H1 (cell line): ENCODE results near the gene CCL4. TPM values are rescaled to one million over a fixed set of nuclear protein-coding genes. Genes with fewer than 3 reads are reported as not detected.

Experiments used
- CTCF ChIA-PET: fragments of 300-600 bp; sonication (Branson Sonifier 250); formaldehyde crosslinking; loops from one replicate; lab custom pipeline; 2021; ENCODE audit not compliant: partially characterized antibody; lab: Charles Lee
- POLR2A ChIA-PET: fragments of 300-600 bp; sonication (Branson Sonifier 250); formaldehyde crosslinking; loops from one replicate; lab custom pipeline; 2021; ENCODE audit warnings: inconsistent platforms; ENCODE audit not compliant: partially characterized antibody; lab: Charles Lee
- DNase-seq, 2 experiments: peaks; one replicate each; pipeline versions ENCODE4 v3.0.0 to v3.0.0-alpha.2; 2010 to 2022; ENCODE audit warnings: low spot score in 2 of 2, low read depth in 1 of 2, mixed read lengths in 1 of 2
- FAIRE-seq: peaks from 2 replicates; lab custom pipeline; 2011; peaks lifted over from hg19 to GRCh38; lab: Jason Lieb, UNC
- H2AFZ ChIP-seq: 2 replicates; pipeline ENCODE4 v1.8.1; 2012; ENCODE audit warnings: low read length, inconsistent platforms
- H2AK5ac ChIP-seq: 2 replicates; pipeline ENCODE4 v1.6.1; 2013; ENCODE audit warnings: low read depth, low read length
- H2BK120ac ChIP-seq: replicated peaks from 2 replicates; pipeline ENCODE3; 2013; ENCODE audit warnings: low read depth, low read length, inconsistent platforms
- H2BK12ac ChIP-seq: 2 replicates; pipeline ENCODE4 v1.6.1; 2013; ENCODE audit warnings: low read depth, low read length
- H2BK15ac ChIP-seq: 2 replicates; pipeline ENCODE4 v1.6.1; 2013; ENCODE audit warnings: low read length
- H2BK20ac ChIP-seq: 2 replicates; pipeline ENCODE4 v1.6.1; 2013; ENCODE audit warnings: low read length
- H2BK5ac ChIP-seq: 2 replicates; pipeline ENCODE4 v1.6.1; 2013; ENCODE audit warnings: low read depth, low read length
- H3K14ac ChIP-seq: 2 replicates; pipeline ENCODE4 v1.6.1; 2013; ENCODE audit warnings: inconsistent platforms; ENCODE audit not compliant: insufficient read length
- H3K18ac ChIP-seq: 2 replicates; pipeline ENCODE4 v1.6.1; 2013; ENCODE audit warnings: low read length; ENCODE audit errors: extremely low read depth
- H3K23ac ChIP-seq: 2 replicates; pipeline ENCODE4 v1.6.1; 2013; ENCODE audit warnings: inconsistent platforms; ENCODE audit not compliant: insufficient read length
- H3K23me2 ChIP-seq: 2 replicates; pipeline ENCODE4 v1.6.1; 2013; ENCODE audit warnings: low read depth, low read length
- H3K27ac ChIP-seq: 2 replicates; pipeline ENCODE4 v1.6.1; 2011; ENCODE audit warnings: low read depth, low read length, inconsistent platforms
- H3K27me3 ChIP-seq, 4 experiments: replicated peaks in 1 of 4; 1 replicate in 1 of 4; 2 replicates in 3 of 4; pipeline versions ENCODE4 v1.6.1 to v1.8.1; 2011 to 2013; ENCODE audit warnings: low read length in 3 of 4, mild to moderate bottlenecking in 3 of 4, inconsistent platforms in 2 of 4, mixed read lengths in 2 of 4, moderate library complexity in 1 of 4; ENCODE audit not compliant: control insufficient read depth in 3 of 4, insufficient read depth in 3 of 4; ENCODE audit errors: extremely low read depth in 1 of 4
- H3K36me3 ChIP-seq, 4 experiments: 2 replicates each; pipeline versions ENCODE4 v1.6.1 to v1.8.1; 2011 to 2013; ENCODE audit warnings: mild to moderate bottlenecking in 4 of 4, low read length in 3 of 4, moderate library complexity in 2 of 4, control low read depth in 1 of 4, inconsistent platforms in 1 of 4; ENCODE audit not compliant: insufficient read depth in 4 of 4, control insufficient read depth in 2 of 4
- H3K4ac ChIP-seq: replicated peaks from 2 replicates; pipeline ENCODE3; 2013; ENCODE audit warnings: low read length, low read depth, mixed read lengths, inconsistent platforms; ENCODE audit not compliant: insufficient read length
- H3K4me1 ChIP-seq, 4 experiments: replicated peaks in 1 of 4; 1 replicate in 1 of 4; 2 replicates in 3 of 4; pipeline versions ENCODE4 v1.6.1 to v1.8.1; 2011 to 2013; ENCODE audit warnings: low read length in 3 of 4, inconsistent platforms in 2 of 4, mixed read lengths in 1 of 4; ENCODE audit not compliant: insufficient read depth in 4 of 4, control insufficient read depth in 3 of 4
- H3K4me2 ChIP-seq, 2 experiments: 2 replicates each; pipeline versions ENCODE4 v1.6.1 to v1.8.1; 2011 to 2013; ENCODE audit warnings: low read depth in 2 of 2, low read length in 2 of 2, control low read depth in 1 of 2, inconsistent platforms in 1 of 2, mild to moderate bottlenecking in 1 of 2; ENCODE audit not compliant: insufficient read depth in 1 of 2
- H3K4me3 ChIP-seq, 4 experiments: fragments of 200-600, 300-600 bp in 1 of 4; sonication (generic), shearing (Covaris generic), sonication (Bioruptor Twin) in 1 of 4; 2 replicates each; pipeline versions ENCODE4 v1.5.1 to v1.8.1; 2011 to 2016; ENCODE audit warnings: low read length in 4 of 4, low read depth in 3 of 4, control low read depth in 2 of 4, inconsistent platforms in 2 of 4, mild to moderate bottlenecking in 2 of 4, mixed read lengths in 1 of 4, moderate library complexity in 1 of 4; ENCODE audit not compliant: insufficient read depth in 2 of 4; ENCODE audit errors: extremely low read depth in 1 of 4
- H3K56ac ChIP-seq: replicated peaks from 2 replicates; pipeline ENCODE3; 2013; ENCODE audit warnings: low read depth, mild to moderate bottlenecking, mixed read lengths, low read length, inconsistent platforms; ENCODE audit not compliant: insufficient read length
- H3K79me1 ChIP-seq: 2 replicates; pipeline ENCODE4 v1.6.1; 2013; ENCODE audit warnings: low read depth, low read length, control low read depth
- H3K79me2 ChIP-seq, 2 experiments: 2 replicates each; pipeline versions ENCODE4 v1.6.1 to v1.8.1; 2012 to 2013; ENCODE audit warnings: low read length in 2 of 2, mild to moderate bottlenecking in 2 of 2, inconsistent platforms in 1 of 2; ENCODE audit not compliant: insufficient read depth in 2 of 2, control insufficient read depth in 1 of 2
- H3K9ac ChIP-seq, 4 experiments: replicated peaks in 1 of 4; 1 replicate in 1 of 4; 2 replicates in 3 of 4; pipeline versions ENCODE4 v1.6.1 to v1.8.1; 2011 to 2013; ENCODE audit warnings: low read depth in 3 of 4, low read length in 3 of 4, control low read depth in 2 of 4, mild to moderate bottlenecking in 2 of 4, moderate library complexity in 2 of 4, inconsistent platforms in 1 of 4; ENCODE audit errors: extremely low read depth in 1 of 4
- H3K9me3 ChIP-seq, 2 experiments: 2 replicates each; pipeline versions ENCODE4 v1.6.1 to v1.8.1; 2012 to 2013; ENCODE audit warnings: mild to moderate bottlenecking in 2 of 2, moderate library complexity in 2 of 2, control low read depth in 1 of 2, inconsistent platforms in 1 of 2, low read depth in 1 of 2, low read length in 1 of 2, mixed read lengths in 1 of 2; ENCODE audit not compliant: insufficient read depth in 2 of 2
- H4K20me1 ChIP-seq, 2 experiments: replicated peaks in 1 of 2; 2 replicates each; pipeline versions ENCODE3 to v1.8.1; 2011 to 2013; ENCODE audit warnings: inconsistent platforms in 2 of 2, low read length in 2 of 2, mild to moderate bottlenecking in 1 of 2; ENCODE audit not compliant: insufficient read depth in 2 of 2, control insufficient read depth in 1 of 2
- H4K5ac ChIP-seq: 2 replicates; pipeline ENCODE4 v1.6.1; 2013; ENCODE audit warnings: low read length, low read depth, mixed read lengths, inconsistent platforms; ENCODE audit not compliant: insufficient read length
- H4K8ac ChIP-seq: 2 replicates; pipeline ENCODE4 v1.8.0; 2013; ENCODE audit warnings: mild to moderate bottlenecking, moderate library complexity, low read length, inconsistent platforms; ENCODE audit not compliant: insufficient read depth; ENCODE audit errors: extremely low read depth
- H4K91ac ChIP-seq: replicated peaks from 2 replicates; pipeline ENCODE3; 2013; ENCODE audit warnings: low read length, mixed read lengths, inconsistent platforms; ENCODE audit not compliant: insufficient read length
- MAFK ChIP-seq: IDR thresholded peaks from 2 replicates; pipeline ENCODE4 v1.6.1; 2012; ENCODE audit warnings: low read depth, mild to moderate bottlenecking, improper control_type of control experiment, low read length
- NANOG ChIP-seq: IDR thresholded peaks from 2 replicates; pipeline ENCODE4 v1.6.1; 2011; ENCODE audit warnings: low read length, low read depth, mild to moderate bottlenecking, inconsistent platforms; ENCODE audit not compliant: insufficient read depth, poor library complexity, severe bottlenecking
- SIX5 ChIP-seq: IDR thresholded peaks from 2 replicates; pipeline ENCODE4 v1.6.1; 2011; ENCODE audit warnings: mild to moderate bottlenecking, low read depth, low read length
- WGBS, 2 experiments: shearing (Covaris generic) in 1 of 2; methylation state at CpG; one replicate each; pipeline versions ENCODE4 v1.1.6 to v1.1.7; 2013 to 2015; ENCODE audit warnings: low lambda C conversion rate in 2 of 2, mixed read lengths in 2 of 2, inconsistent platforms in 1 of 2, low coverage in 1 of 2, missing lambda C conversion rate in 1 of 2; ENCODE audit not compliant: insufficient replicate concordance in 2 of 2, insufficient coverage in 1 of 2, insufficient read length in 1 of 2; ENCODE audit errors: extremely low coverage in 1 of 2, missing lambda C conversion rate in 1 of 2; 5-methylcytosine and 5-hydroxymethylcytosine counted together
- polyA plus RNA-seq, 7 experiments: library from polyadenylated mRNA; depleted of rRNA in 3 of 7; stranded (reverse) in 5 of 7; unstranded in 2 of 7; fragments of >200 nt in 5 of 7; fragments of 200-250 nt in 2 of 7; gene quantifications; 1 replicate in 5 of 7; 2 replicates in 1 of 7; 4 replicates in 1 of 7; pipeline versions ENCODE4 v1.2.1 to v1.2.3, GENCODE V29; 2011 to 2013; ENCODE audit warnings: missing spikeins in 2 of 7, mixed read lengths in 2 of 7
- total RNA-seq: library from RNA; stranded (reverse); fragmentation: NEBNext Ultra II Directional; extraction: Animal tissue kit (Norgen Biotek cat#: 25700); gene quantifications from 2 replicates; pipeline ENCODE4 v1.2.1, GENCODE V29; 2021

CCL4 gene
- total and polyA plus RNA-seq, 2 of the 8 experiments (the other 6 are each of a cell fraction or from before 2014, with no cell fraction given), result not detected

GRCh38 chr17:36123431-36123830 lies 19.8 kb downstream of the CCL4 start:
- H3K27me3 ChIP-seq, result no peaks in the 10 kb centered on the region
- no peak overlapping the region for H2BK12ac ChIP-seq
- peaks cover 0 to 9% (median 5%) of the 10 kb centered on the region in 4 experiments; a peak in 6 of 7 replicates for H3K4me1 ChIP-seq
- H3K14ac ChIP-seq, result no peak overlapping the region
- no peak overlapping the region for H2BK120ac ChIP-seq
- CTCF ChIA-PET, result interaction anchor here (1.3 kb wide), 1 partner anchor 26 kb away, joined by 4 read pairs; no protein-coding TSS in a partner anchor
- H3K23me2 ChIP-seq, result no peaks in the 10 kb centered on the region
- peaks cover 0 to 1% of the 10 kb centered on the region in 2 experiments for H4K20me1 ChIP-seq
- no peak overlapping the region for H3K18ac ChIP-seq
- no peaks in the 10 kb centered on the region for H3K36me3 ChIP-seq
- no peak overlapping the region for H2AFZ ChIP-seq
- POLR2A ChIA-PET, result no interaction called here
- no peaks in the 10 kb centered on the region for H3K79me2 ChIP-seq
- DNase-seq, result no peak
- H2BK5ac ChIP-seq, result no peak overlapping the region
- no peak overlapping the region for H4K8ac ChIP-seq
- TF ChIP-seq SIX5 (no peak), MAFK (peak; percentile 70), NANOG (no peak)
- TF ChIP-seq, all 59 proteins: peak for 1
- H3K56ac ChIP-seq, result no peak overlapping the region
- H2AK5ac ChIP-seq, result no peak overlapping the region
- no peak overlapping the region for H4K91ac ChIP-seq
- H3K4ac ChIP-seq, result no peak overlapping the region
- no peaks in the 10 kb centered on the region for H3K9me3 ChIP-seq
- H3K9ac ChIP-seq, result no peak overlapping the region
- H3K23ac ChIP-seq, result no peak overlapping the region
- peak overlapping the region; percentile 10 to 34; a peak in 2 of 4 replicates for H3K4me2 ChIP-seq
- 58% methylated on average over 2 of the region's 2 CpGs; no CpG with 5 or more reads in 1 of the 2 experiments for WGBS, 2 experiments
- FAIRE-seq, result no peak
- no peaks in the 10 kb centered on the region for H3K79me1 ChIP-seq
- H2BK15ac ChIP-seq, result no peak overlapping the region
- no peak overlapping the region for H2BK20ac ChIP-seq
- no peak overlapping the region for H4K5ac ChIP-seq
- H3K4me3 ChIP-seq, result no peak overlapping the region
- no peak overlapping the region for H3K27ac ChIP-seq
